AG09309 (cell line): ENCODE results near the gene TBC1D4.

Source experiments
- DNase-seq: peaks from one replicate; pipeline ENCODE4 v3.0.0-alpha.2; 2010; ENCODE audit warnings: low read depth
- H3K4me3 ChIP-seq: 2 replicates; pipeline ENCODE4 v1.5.1; 2011; ENCODE audit warnings: mild to moderate bottlenecking, low read depth, low read length, moderate library complexity; ENCODE audit not compliant: control insufficient read depth
- TF ChIP-seq, protein P1 (sequence below): IDR thresholded peaks from 2 replicates; pipeline ENCODE4 v1.5.1; 2011; ENCODE audit warnings: mild to moderate bottlenecking, low read depth, low read length, inconsistent platforms; ENCODE audit not compliant: insufficient read depth, control insufficient read depth; ENCODE audit errors: missing control alignments

Gene TBC1D4

DNA sequence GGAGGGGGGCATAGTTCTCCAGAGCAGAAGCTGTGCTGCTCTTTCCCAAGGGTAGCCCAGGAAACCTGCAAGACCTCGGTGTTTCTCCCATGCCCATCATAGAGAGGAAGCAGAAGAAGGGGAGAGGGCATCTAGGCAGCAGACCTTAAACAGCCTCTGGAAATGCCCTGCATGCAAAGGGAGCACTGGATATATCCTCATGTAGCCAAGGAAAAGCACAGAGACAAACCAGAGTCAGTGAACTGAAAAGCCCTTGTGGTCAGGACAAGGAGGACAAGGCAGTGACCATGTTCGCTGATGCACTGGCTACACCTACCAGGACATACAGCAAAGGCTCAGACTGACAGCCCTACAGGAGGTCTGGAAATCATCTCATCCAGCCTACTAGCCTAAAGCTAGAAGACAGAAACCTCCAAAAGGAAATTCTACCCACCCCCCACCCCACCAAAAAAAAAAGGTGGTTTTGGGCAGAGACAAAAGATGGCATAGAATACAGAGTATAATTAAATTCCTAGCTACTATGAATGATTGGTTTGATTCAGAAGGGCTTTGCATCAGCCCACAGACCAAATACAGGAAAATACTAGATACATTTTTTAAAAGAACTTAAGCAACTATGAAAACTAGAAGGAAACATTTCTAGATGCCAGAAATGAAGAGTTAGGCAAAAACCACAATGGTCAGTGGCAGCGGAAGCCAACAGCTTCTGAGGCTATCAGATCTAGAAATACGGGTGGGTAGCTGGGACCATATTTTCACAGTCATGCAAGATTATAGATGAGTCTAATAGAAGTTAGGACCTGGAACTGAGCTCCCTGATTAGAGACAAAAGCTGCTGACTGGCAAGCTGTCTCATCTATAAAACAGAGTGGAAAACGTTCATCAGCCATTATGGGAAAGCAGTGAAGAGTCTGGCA, 4.4 kb upstream of the TBC1D4 start:
- H3K4me3 ChIP-seq: no peak overlapping the region
- TF ChIP-seq, protein P1, sequence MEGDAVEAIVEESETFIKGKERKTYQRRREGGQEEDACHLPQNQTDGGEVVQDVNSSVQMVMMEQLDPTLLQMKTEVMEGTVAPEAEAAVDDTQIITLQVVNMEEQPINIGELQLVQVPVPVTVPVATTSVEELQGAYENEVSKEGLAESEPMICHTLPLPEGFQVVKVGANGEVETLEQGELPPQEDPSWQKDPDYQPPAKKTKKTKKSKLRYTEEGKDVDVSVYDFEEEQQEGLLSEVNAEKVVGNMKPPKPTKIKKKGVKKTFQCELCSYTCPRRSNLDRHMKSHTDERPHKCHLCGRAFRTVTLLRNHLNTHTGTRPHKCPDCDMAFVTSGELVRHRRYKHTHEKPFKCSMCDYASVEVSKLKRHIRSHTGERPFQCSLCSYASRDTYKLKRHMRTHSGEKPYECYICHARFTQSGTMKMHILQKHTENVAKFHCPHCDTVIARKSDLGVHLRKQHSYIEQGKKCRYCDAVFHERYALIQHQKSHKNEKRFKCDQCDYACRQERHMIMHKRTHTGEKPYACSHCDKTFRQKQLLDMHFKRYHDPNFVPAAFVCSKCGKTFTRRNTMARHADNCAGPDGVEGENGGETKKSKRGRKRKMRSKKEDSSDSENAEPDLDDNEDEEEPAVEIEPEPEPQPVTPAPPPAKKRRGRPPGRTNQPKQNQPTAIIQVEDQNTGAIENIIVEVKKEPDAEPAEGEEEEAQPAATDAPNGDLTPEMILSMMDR: no peak
- no peak for DNase-seq

DNA sequence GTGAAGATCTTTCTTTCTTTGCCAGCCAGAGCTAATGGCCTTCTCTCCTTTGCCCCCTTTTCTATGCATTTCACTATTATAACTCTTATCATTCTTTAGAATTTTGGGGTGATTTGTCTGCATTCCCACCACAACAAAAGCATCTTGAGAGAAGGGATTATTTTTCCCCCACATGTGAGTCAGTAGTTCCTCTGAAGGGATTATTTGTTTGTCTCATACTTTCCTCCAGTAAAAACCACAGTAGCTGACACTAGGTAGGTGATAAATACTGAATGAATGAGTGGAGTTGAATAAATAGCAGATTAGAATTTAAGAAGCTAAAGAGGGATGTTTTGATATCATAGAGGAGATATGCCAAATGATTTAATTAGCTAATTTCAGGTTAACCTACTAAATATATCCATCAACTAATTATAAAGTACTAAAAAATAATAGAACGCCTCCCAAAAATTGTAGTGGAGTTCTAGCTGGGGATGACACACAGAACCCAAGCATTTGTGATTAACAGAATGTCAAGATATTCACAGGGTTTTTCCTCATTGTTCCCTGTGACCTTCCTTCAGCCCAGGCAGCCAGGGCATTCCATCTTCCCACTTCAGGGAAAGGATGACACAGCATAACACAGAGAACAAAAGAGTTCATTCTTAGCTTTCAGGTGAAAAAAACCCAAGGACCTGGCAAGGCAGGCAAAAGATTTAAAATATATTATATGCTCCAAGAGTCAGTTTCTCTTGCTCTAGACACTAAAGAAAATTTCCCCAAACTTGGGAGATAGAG, 3.5 kb upstream of the TBC1D4 start:
- TF ChIP-seq, protein P1: no peak
- no peak overlapping the region for H3K4me3 ChIP-seq
- DNase-seq: no peak

DNA sequence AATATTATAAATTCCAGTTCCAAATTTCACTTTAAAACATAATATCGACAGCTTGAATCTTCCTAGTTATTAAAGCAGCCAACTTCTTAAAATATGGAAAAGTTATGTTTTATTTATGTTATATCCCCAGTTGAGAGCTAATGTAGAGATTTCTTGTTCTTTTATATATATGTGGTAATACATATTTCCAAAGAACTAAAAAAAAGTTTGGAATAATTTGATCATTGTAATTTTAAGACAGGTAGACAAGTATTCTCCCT, 781 bp upstream of the TBC1D4 start:
- DNase-seq: no peak
- TF ChIP-seq, protein P1: no peak
- peak overlapping the region; percentile 76 for H3K4me3 ChIP-seq

DNA sequence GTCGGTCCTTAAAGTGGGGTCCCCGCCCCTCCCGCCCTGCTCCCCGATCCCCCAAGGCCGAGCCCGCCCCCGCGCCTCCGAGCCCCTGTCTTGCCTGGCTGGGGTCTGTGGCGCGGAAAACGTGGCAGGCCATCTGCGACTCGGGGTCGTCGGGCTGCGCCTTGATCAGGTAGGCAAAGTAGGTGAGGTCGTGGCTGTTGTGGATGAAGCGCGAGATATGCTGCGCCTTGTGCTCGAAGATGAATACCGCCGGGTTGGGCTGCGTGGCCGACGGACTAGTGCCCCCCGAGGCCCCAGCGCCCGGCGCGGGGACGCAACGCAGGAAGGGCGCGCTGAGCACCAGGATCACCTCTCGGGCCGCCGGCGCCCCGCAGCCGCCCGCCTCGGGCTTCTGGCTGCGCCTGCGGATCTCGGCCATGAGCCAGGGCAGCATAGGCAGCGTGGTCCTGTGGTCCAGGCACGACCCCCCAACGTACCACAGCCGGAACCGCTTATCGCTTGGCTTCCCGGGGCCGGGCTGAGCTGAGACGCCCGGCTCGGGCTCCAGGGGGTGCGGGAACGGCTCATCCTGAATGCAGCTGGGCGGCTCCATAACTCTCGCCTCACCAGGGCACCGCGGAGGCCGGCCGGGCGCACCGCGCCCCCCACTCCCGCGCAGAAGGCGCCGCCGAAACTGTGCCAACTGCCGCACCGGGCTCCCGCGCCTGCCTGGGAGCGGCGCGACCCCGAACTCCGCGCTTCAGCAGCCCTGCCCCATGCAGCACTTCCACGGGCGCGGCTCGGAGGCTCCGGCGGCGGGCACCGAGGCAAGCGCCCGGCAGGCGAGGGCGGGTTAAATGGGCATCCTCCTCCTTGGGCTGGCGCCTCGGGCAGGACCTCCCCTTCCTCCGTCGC, 546 bp downstream of the TBC1D4 start:
- TF ChIP-seq, protein P1: no peak
- H3K4me3 ChIP-seq: peak overlapping the region; percentile 76
- DNase-seq: no peak

DNA sequence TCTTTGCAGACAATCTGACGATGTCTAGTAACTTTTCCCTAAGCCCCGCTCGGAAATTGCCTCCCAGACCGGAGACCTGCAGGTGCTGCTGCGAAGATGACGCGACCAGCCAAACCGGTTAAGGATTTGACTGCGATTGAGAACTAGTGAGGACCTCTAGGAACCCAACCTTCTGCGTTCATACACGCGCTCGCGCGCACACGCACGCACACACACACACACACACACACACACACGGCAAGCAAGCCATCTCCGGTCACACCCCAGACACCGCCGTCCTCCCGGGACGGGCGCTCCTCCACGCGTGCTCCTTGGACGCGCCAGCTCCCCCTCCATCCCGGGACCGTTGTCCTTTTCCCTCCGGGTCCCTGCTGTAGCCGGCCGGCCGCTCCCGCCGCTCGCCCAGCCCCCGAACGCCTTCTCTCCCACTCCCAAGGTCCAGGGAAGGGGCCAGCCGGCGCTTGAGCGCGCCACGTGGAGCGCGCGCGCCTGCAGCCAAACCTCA, 1.2 kb downstream of the TBC1D4 start:
- TF ChIP-seq, protein P1: no peak
- peak overlapping the region; percentile 76 for H3K4me3 ChIP-seq
- no peak for DNase-seq
